GM23338 (cell line): Measurements from ENCODE around the gene SENP6. TPM values are rescaled to one million over a fixed set of nuclear protein-coding genes. Genes with fewer than 3 reads are reported as not detected.

Source experiments
- ATAC-seq: fragments of 200-7000 bp; cut with Tn5 transposase; 3 replicates; pipeline ENCODE4 v1.9.1; 2020
- DNase-seq: peaks from one replicate; pipeline ENCODE4 v3.0.0-alpha.2; 2015; ENCODE audit warnings: low spot score
- H2AFZ ChIP-seq: fragments of 200-600 bp; sonication (generic); 2 replicates; pipeline ENCODE4 v1.8.0; 2016; ENCODE audit warnings: antibody characterized with exemption, mild to moderate bottlenecking, moderate library complexity
- H3F3A ChIP-seq: fragments of 200-600 bp; sonication (generic); replicated peaks from 2 replicates; pipeline ENCODE4 v1.8.0; 2017; ENCODE audit warnings: antibody characterized with exemption, mixed run types, low read depth
- H3K27ac ChIP-seq: fragments of 200-600 bp; sonication (generic); 2 replicates; pipeline ENCODE4 v1.6.1; 2016; ENCODE audit warnings: low read depth
- H3K27me3 ChIP-seq: fragments of 200-600 bp; sonication (generic); 2 replicates; pipeline ENCODE4 v1.8.0; 2016; ENCODE audit warnings: mild to moderate bottlenecking, mixed run types, moderate library complexity; ENCODE audit not compliant: insufficient read depth
- H3K36me3 ChIP-seq: fragments of 200-600 bp; sonication (generic); 2 replicates; pipeline ENCODE4 v1.8.0; 2016; ENCODE audit warnings: mild to moderate bottlenecking; ENCODE audit not compliant: insufficient read depth
- H3K4me1 ChIP-seq: fragments of 200-600 bp; sonication (generic); 2 replicates; pipeline ENCODE4 v1.8.0; 2016; ENCODE audit warnings: mild to moderate bottlenecking, moderate library complexity; ENCODE audit not compliant: insufficient read depth
- H3K4me2 ChIP-seq: fragments of 200-600 bp; sonication (generic); 2 replicates; pipeline ENCODE4 v1.7.1; 2017; ENCODE audit warnings: mixed run types
- H3K4me3 ChIP-seq: fragments of 200-600 bp; sonication (generic); 2 replicates; pipeline ENCODE4 v1.6.1; 2016; ENCODE audit warnings: mixed run types
- H3K79me2 ChIP-seq: fragments of 200-600 bp; sonication (generic); replicated peaks from 2 replicates; pipeline ENCODE4 v1.8.0; 2017; ENCODE audit warnings: mild to moderate bottlenecking; ENCODE audit not compliant: insufficient read depth
- H3K9me2 ChIP-seq: fragments of 200-600 bp; sonication (generic); 2 replicates; pipeline ENCODE4 v1.8.0; 2017; ENCODE audit not compliant: insufficient read depth
- H4K20me1 ChIP-seq: fragments of 200-600 bp; sonication (generic); replicated peaks from 2 replicates; pipeline ENCODE4 v1.8.0; 2017; ENCODE audit warnings: mild to moderate bottlenecking; ENCODE audit not compliant: insufficient read depth
- H3K27ac Mint-ChIP-seq: 2 replicates; pipeline ENCODE4 v1.8.0; 2020; ENCODE audit warnings: inconsistent platforms, mild to moderate bottlenecking, moderate library complexity, mixed read lengths
- H3K27me3 Mint-ChIP-seq: 3 replicates; pipeline ENCODE4 v1.8.0; 2022; ENCODE audit warnings: low read depth, mild to moderate bottlenecking, moderate library complexity, mixed read lengths, inconsistent platforms; ENCODE audit not compliant: insufficient read depth, poor library complexity
- H3K36me3 Mint-ChIP-seq: 3 replicates; pipeline ENCODE4 v1.8.0; 2021; ENCODE audit warnings: low read depth, mild to moderate bottlenecking, inconsistent platforms, moderate library complexity, mixed read lengths
- H3K4me1 Mint-ChIP-seq: 3 replicates; pipeline ENCODE4 v1.8.0; 2020; ENCODE audit warnings: mild to moderate bottlenecking, inconsistent platforms, mixed read lengths
- H3K4me3 Mint-ChIP-seq: 3 replicates; pipeline ENCODE4 v1.8.0; 2021; ENCODE audit warnings: moderate library complexity, mild to moderate bottlenecking, inconsistent platforms, mixed read lengths
- H3K9me3 Mint-ChIP-seq: 3 replicates; pipeline ENCODE4 v1.8.0; 2020; ENCODE audit warnings: moderate library complexity, mild to moderate bottlenecking, inconsistent platforms, mixed read lengths
- CTCF ChIP-seq, 2 experiments: fragments of 200-600 bp in 1 of 2; sonication (generic) in 1 of 2; conservative IDR thresholded peaks; 2 replicates each; pipeline versions ENCODE4 v1.5.1 to v1.6.1; 2016 to 2017; ENCODE audit warnings: antibody characterized with exemption in 2 of 2, low read depth in 2 of 2, mild to moderate bottlenecking in 2 of 2, moderate library complexity in 1 of 2
- EZH2 ChIP-seq: fragments of 200-600 bp; sonication (generic); IDR thresholded peaks from one replicate; pipeline ENCODE4 v1.8.0; 2017; ENCODE audit warnings: antibody characterized with exemption, mild to moderate bottlenecking, low read depth; ENCODE audit not compliant: unreplicated experiment
- EZH2phosphoT487 ChIP-seq: fragments of 200-600 bp; sonication (generic); IDR thresholded peaks from one replicate; pipeline ENCODE4 v1.8.1; 2018; ENCODE audit warnings: antibody characterized with exemption; ENCODE audit not compliant: unreplicated experiment
- JUNB ChIP-seq: IDR thresholded peaks from one replicate; pipeline ENCODE4 v1.6.1; 2016; ENCODE audit warnings: antibody characterized with exemption; ENCODE audit not compliant: unreplicated experiment
- NANOG ChIP-seq: IDR thresholded peaks from 2 replicates; pipeline ENCODE4 v1.6.1; 2016; ENCODE audit warnings: antibody characterized with exemption, borderline replicate concordance
- REST ChIP-seq: IDR thresholded peaks from one replicate; pipeline ENCODE4 v1.6.1; 2018; ENCODE audit warnings: antibody characterized with exemption; ENCODE audit not compliant: unreplicated experiment
- ZNF114 ChIP-seq: fragments of 250-450 bp; sonication (Bioruptor Pico); IDR thresholded peaks from 2 replicates; pipeline ENCODE4 v1.5.0; 2020; ENCODE audit warnings: mild to moderate bottlenecking, moderate library complexity
- polyA plus RNA-seq: library from polyadenylated mRNA; unstranded; fragments of >200 nt; fragmentation: Nextera tagmentation; extraction: Ambion mirVana; gene quantifications from 2 replicates; pipeline ENCODE4 v1.2.1, GENCODE V29; 2016
- total RNA-seq: library from RNA; depleted of rRNA; stranded (reverse); fragments of >200 nt; shearing (Covaris generic); gene quantifications from 2 replicates; pipeline ENCODE4 v1.2.3, GENCODE V29; 2014
- TF ChIP-seq, protein P1 (sequence below): fragments of 250-450 bp; sonication (Bioruptor Pico); IDR thresholded peaks from 2 replicates; pipeline ENCODE4 v1.5.0; 2020; ENCODE audit warnings: mild to moderate bottlenecking, moderate library complexity

The SENP6 gene
- total and polyA plus RNA-seq, 2 experiments from 2014 or later = 66.6 to 114 TPM

DNA sequence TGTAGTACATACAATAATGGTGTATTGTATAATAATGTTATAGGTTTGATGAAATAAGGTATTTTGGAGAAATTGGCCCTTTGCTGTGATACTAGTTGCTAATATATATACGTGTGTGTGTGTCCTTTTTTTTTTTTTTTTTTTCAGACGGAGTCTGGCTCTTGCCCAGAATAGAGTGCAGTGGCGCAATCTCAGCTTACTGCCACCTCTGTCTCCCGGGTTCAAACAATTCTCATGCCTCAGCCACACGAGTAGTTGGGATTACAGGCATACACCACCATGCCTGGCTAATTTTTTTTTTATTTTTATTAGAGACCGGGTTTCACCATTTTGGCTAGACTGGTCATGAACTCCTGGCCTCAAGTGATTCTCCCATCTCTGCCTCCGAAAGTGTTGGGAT is 23.3 kb downstream of the SENP6 start (continued):
- TF ChIP-seq, protein P1, sequence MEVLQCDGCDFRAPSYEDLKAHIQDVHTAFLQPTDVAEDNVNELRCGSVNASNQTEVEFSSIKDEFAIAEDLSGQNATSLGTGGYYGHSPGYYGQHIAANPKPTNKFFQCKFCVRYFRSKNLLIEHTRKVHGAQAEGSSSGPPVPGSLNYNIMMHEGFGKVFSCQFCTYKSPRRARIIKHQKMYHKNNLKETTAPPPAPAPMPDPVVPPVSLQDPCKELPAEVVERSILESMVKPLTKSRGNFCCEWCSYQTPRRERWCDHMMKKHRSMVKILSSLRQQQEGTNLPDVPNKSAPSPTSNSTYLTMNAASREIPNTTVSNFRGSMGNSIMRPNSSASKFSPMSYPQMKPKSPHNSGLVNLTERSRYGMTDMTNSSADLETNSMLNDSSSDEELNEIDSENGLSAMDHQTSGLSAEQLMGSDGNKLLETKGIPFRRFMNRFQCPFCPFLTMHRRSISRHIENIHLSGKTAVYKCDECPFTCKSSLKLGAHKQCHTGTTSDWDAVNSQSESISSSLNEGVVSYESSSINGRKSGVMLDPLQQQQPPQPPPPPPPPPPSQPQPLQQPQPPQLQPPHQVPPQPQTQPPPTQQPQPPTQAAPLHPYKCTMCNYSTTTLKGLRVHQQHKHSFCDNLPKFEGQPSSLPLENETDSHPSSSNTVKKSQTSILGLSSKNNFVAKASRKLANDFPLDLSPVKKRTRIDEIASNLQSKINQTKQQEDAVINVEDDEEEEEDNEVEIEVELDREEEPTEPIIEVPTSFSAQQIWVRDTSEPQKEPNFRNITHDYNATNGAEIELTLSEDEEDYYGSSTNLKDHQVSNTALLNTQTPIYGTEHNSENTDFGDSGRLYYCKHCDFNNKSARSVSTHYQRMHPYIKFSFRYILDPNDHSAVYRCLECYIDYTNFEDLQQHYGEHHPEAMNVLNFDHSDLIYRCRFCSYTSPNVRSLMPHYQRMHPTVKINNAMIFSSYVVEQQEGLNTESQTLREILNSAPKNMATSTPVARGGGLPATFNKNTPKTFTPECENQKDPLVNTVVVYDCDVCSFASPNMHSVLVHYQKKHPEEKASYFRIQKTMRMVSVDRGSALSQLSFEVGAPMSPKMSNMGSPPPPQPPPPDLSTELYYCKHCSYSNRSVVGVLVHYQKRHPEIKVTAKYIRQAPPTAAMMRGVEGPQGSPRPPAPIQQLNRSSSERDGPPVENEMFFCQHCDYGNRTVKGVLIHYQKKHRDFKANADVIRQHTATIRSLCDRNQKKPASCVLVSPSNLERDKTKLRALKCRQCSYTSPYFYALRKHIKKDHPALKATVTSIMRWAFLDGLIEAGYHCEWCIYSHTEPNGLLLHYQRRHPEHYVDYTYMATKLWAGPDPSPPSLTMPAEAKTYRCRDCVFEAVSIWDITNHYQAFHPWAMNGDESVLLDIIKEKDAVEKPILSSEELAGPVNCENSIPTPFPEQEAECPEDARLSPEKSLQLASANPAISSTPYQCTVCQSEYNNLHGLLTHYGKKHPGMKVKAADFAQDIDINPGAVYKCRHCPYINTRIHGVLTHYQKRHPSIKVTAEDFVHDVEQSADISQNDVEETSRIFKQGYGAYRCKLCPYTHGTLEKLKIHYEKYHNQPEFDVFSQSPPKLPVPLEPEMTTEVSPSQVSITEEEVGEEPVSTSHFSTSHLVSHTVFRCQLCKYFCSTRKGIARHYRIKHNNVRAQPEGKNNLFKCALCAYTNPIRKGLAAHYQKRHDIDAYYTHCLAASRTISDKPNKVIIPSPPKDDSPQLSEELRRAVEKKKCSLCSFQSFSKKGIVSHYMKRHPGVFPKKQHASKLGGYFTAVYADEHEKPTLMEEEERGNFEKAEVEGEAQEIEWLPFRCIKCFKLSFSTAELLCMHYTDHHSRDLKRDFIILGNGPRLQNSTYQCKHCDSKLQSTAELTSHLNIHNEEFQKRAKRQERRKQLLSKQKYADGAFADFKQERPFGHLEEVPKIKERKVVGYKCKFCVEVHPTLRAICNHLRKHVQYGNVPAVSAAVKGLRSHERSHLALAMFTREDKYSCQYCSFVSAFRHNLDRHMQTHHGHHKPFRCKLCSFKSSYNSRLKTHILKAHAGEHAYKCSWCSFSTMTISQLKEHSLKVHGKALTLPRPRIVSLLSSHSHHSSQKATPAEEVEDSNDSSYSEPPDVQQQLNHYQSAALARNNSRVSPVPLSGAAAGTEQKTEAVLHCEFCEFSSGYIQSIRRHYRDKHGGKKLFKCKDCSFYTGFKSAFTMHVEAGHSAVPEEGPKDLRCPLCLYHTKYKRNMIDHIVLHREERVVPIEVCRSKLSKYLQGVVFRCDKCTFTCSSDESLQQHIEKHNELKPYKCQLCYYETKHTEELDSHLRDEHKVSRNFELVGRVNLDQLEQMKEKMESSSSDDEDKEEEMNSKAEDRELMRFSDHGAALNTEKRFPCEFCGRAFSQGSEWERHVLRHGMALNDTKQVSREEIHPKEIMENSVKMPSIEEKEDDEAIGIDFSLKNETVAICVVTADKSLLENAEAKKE (CRISPR knock-in tag) = no peak
- TF ChIP-seq EZH2 = no peak

DNA sequence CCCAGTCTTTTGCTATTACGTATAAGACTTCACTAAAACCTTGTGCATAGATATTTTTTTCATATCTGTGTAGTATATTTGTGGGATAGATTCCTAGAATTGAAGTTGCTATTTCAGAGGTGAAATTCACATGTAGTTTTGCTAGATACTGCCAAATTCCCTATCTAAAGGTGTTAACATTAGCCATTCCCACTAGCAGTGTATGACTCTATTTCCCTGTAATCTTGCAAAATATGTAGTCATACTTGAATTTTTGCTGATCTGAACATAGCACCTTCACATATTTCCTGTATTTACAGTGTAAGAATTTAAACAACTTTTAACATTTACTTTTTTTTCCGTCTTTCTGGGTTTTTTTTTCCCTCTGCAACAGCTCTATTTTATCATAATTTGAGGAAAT is 24.9 kb downstream of the SENP6 start:
- H3K27me3 ChIP-seq = no peaks in the 10 kb centered on the region
- H3K4me1 ChIP-seq = peaks cover 4% of the 10 kb centered on the region; the same call in 1 of the 2 replicates
- DNase-seq = no peak
- no peak overlapping the region for H2AFZ ChIP-seq
- peaks cover 8% of the 10 kb centered on the region; the same call in 1 of the 2 replicates for H3K36me3 ChIP-seq
- Mint-ChIP-seq H3K9me3 (no peaks in the 10 kb centered on the region), H3K36me3 (peaks cover 42% of the 10 kb centered on the region; the same call in 2 of the 3 replicates), H3K27me3 (no peaks in the 10 kb centered on the region), H3K4me1 (peaks cover 6% of the 10 kb centered on the region; the same call in 2 of the 3 replicates), H3K4me3 (no peak overlapping the region), H3K27ac (no peak overlapping the region)
- peaks cover 78% of the 10 kb centered on the region for H3K79me2 ChIP-seq
- no peaks in the 10 kb centered on the region for H3K9me2 ChIP-seq
- H4K20me1 ChIP-seq = no peaks in the 10 kb centered on the region
- ATAC-seq = no peak
- no peak overlapping the region for H3K27ac ChIP-seq
- no peaks in the 10 kb centered on the region for H3F3A ChIP-seq
- no peak overlapping the region for H3K4me2 ChIP-seq
- H3K4me3 ChIP-seq = no peak overlapping the region
- TF ChIP-seq EZH2 = no peak
- TF ChIP-seq REST = no peak
- TF ChIP-seq ZNF114 (CRISPR knock-in tag) = no peak
- TF ChIP-seq JUNB = no peak
- no peak for TF ChIP-seq NANOG
- no peak for TF ChIP-seq CTCF (conservative IDR thresholded peaks at IDR 0.05; ENCODE audit: low read depth in 2 of 2)
- TF ChIP-seq EZH2phosphoT487 = no peak
